SK-N-SH treated with all-trans-retinoic acid at 6 μM for 48 hours (cell line): Measurements from ENCODE around the gene REV3L.

Experiments
- ARNTL ChIP-seq: fragments of 450-650 bp; formaldehyde crosslinking; IDR thresholded peaks from 2 replicates; pipeline ENCODE4 v1.5.0; 2020; ENCODE audit warnings: low read depth, mild to moderate bottlenecking, moderate library complexity, borderline replicate concordance
- ISL1 ChIP-seq: fragments of 250-450 bp; sonication (Bioruptor Pico); IDR thresholded peaks from 2 replicates; pipeline ENCODE4 v2.1.2; 2022; ENCODE audit warnings: mild to moderate bottlenecking, moderate library complexity
- PPARA ChIP-seq: fragments of 250-450 bp; sonication (Bioruptor Pico); IDR thresholded peaks from 2 replicates; pipeline ENCODE4 v1.5.0; 2020; ENCODE audit warnings: mild to moderate bottlenecking, borderline replicate concordance
- RARB ChIP-seq: fragments of 250-450 bp; sonication (Bioruptor Pico); IDR thresholded peaks from 2 replicates; pipeline ENCODE4 v1.8.0; 2021; ENCODE audit warnings: mild to moderate bottlenecking, moderate library complexity
- ZFP3 ChIP-seq: fragments of 250-450 bp; sonication (Bioruptor Pico); IDR thresholded peaks from 2 replicates; pipeline ENCODE4 v1.5.0; 2020; ENCODE audit warnings: mild to moderate bottlenecking, moderate library complexity
- ZFP30 ChIP-seq: fragments of 450-650 bp; formaldehyde crosslinking; IDR thresholded peaks from 2 replicates; pipeline ENCODE4 v1.5.0; 2022; ENCODE audit warnings: mild to moderate bottlenecking, moderate library complexity
- ZNF565 ChIP-seq: fragments of 450-650 bp; formaldehyde crosslinking; conservative IDR thresholded peaks from 2 replicates; pipeline ENCODE4 v1.5.0; 2020; ENCODE audit warnings: low read depth, mild to moderate bottlenecking, moderate library complexity
- ZNF70 ChIP-seq: fragments of 450-650 bp; formaldehyde crosslinking; IDR thresholded peaks from 2 replicates; pipeline ENCODE4 v1.5.0; 2020; ENCODE audit warnings: mild to moderate bottlenecking, moderate library complexity
- ZNF8 ChIP-seq: fragments of 450-650 bp; formaldehyde crosslinking; IDR thresholded peaks from 2 replicates; pipeline ENCODE4 v1.5.0; 2020; ENCODE audit warnings: mild to moderate bottlenecking, moderate library complexity
- TF ChIP-seq, protein P1 (sequence below): fragments of 250-450 bp; sonication (Bioruptor Pico); IDR thresholded peaks from 2 replicates; pipeline ENCODE4 v1.8.0; 2020; ENCODE audit warnings: mild to moderate bottlenecking, moderate library complexity, borderline replicate concordance
- TF ChIP-seq, protein P2 (sequence below): fragments of 250-450 bp; sonication (Bioruptor Pico); IDR thresholded peaks from 2 replicates; pipeline ENCODE4 v1.5.1; 2021; ENCODE audit warnings: mild to moderate bottlenecking, moderate library complexity
- TF ChIP-seq, protein P3 (sequence below): fragments of 250-450 bp; sonication (Bioruptor Pico); IDR thresholded peaks from 2 replicates; pipeline ENCODE4 v1.5.1; 2020; ENCODE audit warnings: low read depth, mild to moderate bottlenecking, moderate library complexity

DNA sequence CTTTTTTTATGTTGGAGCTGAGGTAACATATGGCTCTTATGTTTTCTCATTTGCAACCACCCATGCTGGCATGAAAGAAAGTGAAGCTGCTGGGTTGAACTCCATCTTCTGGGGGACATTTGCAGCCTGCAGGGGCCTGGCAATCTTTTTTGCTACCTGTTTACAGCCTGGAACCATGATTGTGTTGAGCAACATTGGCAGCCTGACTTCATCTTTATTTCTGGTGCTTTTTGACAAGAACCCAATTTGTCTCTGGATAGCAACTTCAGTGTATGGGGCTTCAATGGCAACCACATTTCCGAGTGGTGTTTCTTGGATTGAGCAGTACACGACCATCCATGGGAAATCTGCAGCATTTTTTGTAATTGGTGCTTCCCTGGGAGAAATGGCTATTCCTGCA lies 216.7 kb downstream of the REV3L start:
- TF ChIP-seq RARB (CRISPR knock-in tag) (no peak), PPARA (CRISPR knock-in tag) (no peak), ARNTL (CRISPR knock-in tag) (no peak), ZFP30 (CRISPR knock-in tag) (no peak), ZNF8 (CRISPR knock-in tag) (no peak), ZFP3 (CRISPR knock-in tag) (no peak), ISL1 (CRISPR knock-in tag) (no peak), ZNF565 (CRISPR knock-in tag) (no peak), ZNF70 (no peak)
- TF ChIP-seq, protein P1, sequence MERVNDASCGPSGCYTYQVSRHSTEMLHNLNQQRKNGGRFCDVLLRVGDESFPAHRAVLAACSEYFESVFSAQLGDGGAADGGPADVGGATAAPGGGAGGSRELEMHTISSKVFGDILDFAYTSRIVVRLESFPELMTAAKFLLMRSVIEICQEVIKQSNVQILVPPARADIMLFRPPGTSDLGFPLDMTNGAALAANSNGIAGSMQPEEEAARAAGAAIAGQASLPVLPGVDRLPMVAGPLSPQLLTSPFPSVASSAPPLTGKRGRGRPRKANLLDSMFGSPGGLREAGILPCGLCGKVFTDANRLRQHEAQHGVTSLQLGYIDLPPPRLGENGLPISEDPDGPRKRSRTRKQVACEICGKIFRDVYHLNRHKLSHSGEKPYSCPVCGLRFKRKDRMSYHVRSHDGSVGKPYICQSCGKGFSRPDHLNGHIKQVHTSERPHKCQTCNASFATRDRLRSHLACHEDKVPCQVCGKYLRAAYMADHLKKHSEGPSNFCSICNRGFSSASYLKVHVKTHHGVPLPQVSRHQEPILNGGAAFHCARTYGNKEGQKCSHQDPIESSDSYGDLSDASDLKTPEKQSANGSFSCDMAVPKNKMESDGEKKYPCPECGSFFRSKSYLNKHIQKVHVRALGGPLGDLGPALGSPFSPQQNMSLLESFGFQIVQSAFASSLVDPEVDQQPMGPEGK (CRISPR knock-in tag) = no peak
- TF ChIP-seq, protein P2, sequence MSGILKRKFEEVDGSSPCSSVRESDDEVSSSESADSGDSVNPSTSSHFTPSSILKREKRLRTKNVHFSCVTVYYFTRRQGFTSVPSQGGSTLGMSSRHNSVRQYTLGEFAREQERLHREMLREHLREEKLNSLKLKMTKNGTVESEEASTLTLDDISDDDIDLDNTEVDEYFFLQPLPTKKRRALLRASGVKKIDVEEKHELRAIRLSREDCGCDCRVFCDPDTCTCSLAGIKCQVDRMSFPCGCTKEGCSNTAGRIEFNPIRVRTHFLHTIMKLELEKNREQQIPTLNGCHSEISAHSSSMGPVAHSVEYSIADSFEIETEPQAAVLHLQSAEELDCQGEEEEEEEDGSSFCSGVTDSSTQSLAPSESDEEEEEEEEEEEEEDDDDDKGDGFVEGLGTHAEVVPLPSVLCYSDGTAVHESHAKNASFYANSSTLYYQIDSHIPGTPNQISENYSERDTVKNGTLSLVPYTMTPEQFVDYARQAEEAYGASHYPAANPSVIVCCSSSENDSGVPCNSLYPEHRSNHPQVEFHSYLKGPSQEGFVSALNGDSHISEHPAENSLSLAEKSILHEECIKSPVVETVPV = no peak
- TF ChIP-seq, protein P3, sequence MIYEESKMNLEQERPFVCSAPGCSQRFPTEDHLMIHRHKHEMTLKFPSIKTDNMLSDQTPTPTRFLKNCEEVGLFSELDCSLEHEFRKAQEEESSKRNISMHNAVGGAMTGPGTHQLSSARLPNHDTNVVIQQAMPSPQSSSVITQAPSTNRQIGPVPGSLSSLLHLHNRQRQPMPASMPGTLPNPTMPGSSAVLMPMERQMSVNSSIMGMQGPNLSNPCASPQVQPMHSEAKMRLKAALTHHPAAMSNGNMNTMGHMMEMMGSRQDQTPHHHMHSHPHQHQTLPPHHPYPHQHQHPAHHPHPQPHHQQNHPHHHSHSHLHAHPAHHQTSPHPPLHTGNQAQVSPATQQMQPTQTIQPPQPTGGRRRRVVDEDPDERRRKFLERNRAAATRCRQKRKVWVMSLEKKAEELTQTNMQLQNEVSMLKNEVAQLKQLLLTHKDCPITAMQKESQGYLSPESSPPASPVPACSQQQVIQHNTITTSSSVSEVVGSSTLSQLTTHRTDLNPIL (CRISPR knock-in tag) = no peak
